ENCODE measurements around the gene CHDH.

GRCh38 chr3:53862241-53862640 is 16.0 kb upstream of the CHDH start:
- TF ChIP-seq CTCF (IDR thresholded peaks at IDR 0.05; ENCODE audit: low read length) (no peak), EZH2 (IDR thresholded peaks at IDR 0.05; ENCODE audit: borderline replicate concordance, low read length) (no peak)
